T47D (cell line): ENCODE data around the gene ZNF772.
A peak's percentile ranks its signal among the peaks of the same experiment; 100 is the strongest.

Experiments used
- DNase-seq, 2 experiments: peaks; one replicate each; pipeline versions ENCODE4 v3.0.0 to v3.0.0-alpha.2; 2011 to 2012; ENCODE audit warnings: low read depth in 1 of 2, low spot score in 1 of 2
- JUND ChIP-seq: IDR thresholded peaks from 2 replicates; pipeline ENCODE4 v1.6.1; 2012; ENCODE audit warnings: low read depth
- in situ Hi-C: cut with HindIII; loops from 2 replicates; pipeline ENCODE4 v1.10.0; 2016; ENCODE audit warnings: low sequenced_read_pairs, low pct_unique_long_range_greater_than_20kb

ZNF772 gene

DNA sequence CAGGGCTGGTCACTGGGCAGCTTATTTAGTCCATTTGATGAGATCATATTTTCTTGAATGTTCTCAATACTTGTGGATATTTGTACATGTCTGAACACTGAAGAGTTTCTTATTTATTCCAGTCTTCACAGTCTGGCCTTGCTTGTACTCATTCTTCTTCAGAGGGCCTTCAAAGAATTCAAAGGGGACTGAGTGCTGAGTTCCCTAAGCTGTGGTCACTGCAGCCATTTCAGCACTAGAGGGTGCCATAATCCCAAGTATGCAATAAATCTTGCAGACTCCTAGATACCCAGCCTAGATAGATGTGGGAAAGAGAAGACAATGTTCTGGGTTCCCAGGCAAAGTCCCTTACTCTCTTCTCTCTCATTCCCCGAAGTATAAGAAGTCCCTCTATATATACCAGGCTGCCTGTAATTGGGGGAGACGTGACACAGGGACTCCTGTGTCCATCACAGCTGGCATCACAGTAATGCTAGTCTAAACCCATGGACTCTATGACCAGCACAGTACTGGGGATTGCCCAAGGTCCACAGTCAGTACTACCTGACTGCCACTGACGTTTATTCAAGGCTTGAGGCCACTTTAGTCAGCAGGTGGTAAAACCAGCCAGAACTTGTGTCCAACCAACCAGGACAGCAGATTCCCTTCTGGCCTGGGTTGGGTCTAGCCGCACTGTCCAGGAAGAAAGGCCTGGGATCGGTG lies 11.5 kb downstream of the ZNF772 start:
- TF ChIP-seq JUND, result no peak
- in situ Hi-C loops, result no loop called here
- DNase-seq, result peak; percentile 13 to 76

DNA sequence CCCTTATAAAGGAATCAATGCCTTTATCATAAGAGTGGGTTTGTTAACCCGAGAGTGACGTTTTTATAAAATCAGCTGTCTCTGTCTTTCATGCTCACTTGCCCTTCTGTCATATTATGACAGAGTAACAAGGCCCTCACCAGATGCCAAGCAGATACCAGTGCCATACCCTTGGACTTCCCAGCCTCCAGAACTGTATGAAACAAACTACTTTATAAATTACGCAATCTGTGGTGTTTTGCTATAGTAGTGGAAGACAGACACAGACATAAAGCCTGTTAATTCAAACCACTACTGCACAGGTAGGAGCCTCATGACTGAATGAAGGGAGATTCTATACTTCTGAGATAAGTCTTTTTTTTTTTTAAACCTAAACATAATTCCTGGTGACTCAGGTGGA lies 25.1 kb downstream of the ZNF772 start:
- no peak for TF ChIP-seq JUND
- no peak for DNase-seq
- in situ Hi-C loops, result no loop called here

DNA sequence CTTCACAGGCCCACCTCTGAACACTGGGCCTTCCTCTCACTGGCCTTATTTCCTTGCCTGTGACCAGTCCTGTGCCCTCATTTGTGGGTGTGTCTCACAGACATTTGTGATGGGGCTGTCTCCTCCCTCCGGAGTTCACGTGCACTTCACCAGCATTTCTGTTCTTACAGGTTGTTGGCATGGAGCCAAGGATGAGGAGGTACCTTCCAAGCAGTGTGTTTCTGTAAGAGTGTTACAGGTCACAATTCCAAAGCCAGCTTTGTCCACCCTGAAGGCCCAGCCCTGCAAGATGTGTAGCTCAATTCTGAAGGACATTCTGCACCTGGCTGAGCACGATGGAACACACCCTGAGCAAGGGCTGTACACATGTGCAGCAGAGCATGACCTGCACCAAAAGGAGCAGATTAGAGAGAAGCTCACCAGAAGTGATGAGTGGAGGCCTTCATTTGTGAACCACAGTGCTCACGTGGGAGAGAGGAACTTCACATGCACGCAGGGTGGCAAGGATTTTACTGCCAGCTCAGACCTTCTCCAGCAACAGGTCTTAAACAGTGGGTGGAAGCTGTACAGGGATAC lies 34.2 kb downstream of the ZNF772 start:
- in situ Hi-C loops, result no loop called here
- DNase-seq, result no peak
- TF ChIP-seq JUND, result no peak

GRCh38 chr19:57441979-57442752 lies 35.2 kb downstream of the ZNF772 start:
- DNase-seq, result no peak
- no peak for TF ChIP-seq JUND
- in situ Hi-C loops, result no loop called here

DNA sequence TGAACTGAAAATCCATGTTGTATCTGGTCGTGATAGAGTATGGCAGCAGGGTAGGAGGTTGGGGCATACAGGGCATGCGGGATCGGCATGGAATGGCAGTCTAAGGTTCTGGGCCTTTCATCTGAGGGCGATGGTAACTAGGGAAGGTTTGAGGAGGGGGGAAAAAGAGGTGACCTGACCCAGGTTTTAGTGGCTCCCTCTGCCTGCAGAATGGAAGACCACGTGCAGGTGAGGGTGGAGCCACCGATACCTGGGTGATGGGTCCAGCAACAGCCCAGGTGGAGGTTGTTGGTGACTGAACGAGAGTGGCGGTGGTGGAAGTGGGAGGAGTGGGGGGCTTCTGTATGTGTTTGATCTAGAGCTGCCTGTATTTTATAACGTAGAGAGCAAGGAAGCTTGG lies 38.4 kb downstream of the ZNF772 start:
- no peak for TF ChIP-seq JUND
- in situ Hi-C loops, result no loop called here
- no peak for DNase-seq

- TF ChIP-seq JUND, result no peak
- no peak for DNase-seq
- in situ Hi-C loops, result no loop called here
Observed at GRCh38 chr19:57437931-57438330, 39.4 kb downstream of the ZNF772 start.

DNA sequence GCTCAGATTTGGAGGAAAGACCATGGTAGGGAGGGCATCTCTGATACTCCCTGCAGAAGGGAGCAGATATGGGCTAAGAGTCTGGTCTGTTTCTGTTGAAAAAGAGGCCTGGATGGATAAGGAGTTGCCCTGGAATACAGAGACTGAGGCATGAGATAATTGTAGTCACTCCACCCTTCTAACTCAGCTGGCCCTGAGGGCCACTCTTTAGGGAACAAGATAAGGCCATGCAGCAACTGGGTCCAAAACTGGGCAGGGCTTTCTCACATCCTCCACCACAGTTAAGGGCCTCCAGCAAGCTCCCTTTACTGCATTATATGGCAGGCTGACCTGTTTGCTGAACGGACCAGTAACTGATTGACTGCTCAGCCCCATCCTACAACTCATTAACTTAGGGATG lies 40.9 kb downstream of the ZNF772 start:
- no peak for DNase-seq
- in situ Hi-C loops, result no loop called here
- no peak for TF ChIP-seq JUND

DNA sequence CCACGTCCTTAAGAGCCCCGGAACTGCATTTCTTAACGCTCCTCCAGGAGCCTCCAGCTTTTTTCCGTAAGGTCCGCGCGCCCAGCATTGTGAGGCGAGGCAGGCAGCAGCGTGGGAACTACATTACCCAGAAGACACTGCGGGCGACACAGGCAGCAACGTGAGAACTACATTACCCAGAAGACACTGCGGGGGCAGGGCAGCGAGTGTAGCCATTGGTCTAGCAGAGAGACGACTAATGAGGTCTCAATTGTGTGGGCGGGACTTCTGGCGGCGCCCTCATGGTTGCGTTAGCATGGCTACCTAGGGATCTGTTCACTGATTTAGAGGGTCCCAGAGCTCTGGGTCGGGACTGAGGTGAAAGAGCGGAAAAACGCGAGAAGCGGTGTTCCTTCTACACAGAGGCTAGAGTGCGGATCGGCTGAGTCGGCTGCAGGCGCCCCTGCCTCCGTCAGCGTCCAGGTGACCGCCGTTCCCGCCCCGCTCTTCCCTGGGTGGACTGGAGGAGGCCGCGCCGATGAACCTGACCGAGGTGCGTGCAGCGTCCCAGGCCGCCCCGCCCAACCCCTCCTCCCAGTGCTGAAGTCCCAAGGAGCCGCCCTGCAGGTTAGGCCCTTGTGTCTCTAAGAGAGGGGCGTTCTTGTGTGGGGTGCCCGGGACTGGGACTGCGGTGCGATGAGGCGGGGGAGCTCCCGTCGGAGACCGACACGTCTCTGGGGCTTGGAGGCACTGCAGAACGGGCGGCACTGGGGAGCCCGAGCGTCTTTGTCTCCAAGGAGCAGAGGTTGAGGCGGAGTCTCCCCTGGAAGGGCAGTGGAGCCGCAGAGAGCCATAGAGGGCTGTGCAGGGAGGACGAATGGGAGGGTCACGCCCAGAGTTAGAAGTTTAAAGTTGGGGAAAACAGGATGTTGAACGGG lies 42.0 kb downstream of the ZNF772 start, which contains the start of gene ZNF749:
TSS of gene ZNF749 (plus strand) at position 264 of the 917 bp plus-strand sequence. CDS start at position 518, 254 bp downstream.
- DNase-seq, result peak; percentile 86 to 97
- in situ Hi-C loops, result no loop called here
- no peak for TF ChIP-seq JUND

DNA sequence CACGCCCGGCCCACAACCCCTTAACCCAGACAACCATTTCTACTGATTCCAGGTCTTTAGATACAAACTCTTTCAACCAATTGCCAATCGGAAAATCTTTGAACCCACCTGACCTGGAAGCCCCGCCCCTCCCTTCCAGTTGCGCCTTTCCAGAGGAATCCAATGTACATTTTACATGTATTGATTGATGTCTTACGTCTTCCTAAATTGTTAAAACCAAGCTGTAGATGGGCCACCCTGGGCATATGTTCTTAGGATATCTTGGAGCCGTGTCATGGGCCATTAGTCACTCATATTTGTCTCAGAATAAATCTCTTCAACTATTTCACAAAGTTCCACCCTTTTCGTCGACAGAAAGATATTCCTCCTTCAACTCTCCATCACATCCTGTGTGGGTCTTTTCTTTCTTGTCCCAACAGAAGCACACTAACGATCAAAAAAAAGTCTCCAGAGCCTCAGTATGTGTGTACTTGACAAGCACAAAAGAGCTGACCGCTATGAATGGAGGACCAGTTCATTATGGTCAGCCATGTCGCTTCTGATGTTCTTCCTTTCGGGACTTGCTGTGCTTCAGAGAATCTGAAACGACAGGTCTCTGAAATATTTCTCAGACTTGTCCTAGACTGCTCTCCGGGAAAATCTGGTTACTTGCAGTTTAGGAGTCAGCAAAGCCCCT lies 42.8 kb downstream of the ZNF772 start:
- no peak for DNase-seq
- TF ChIP-seq JUND, result no peak

GRCh38 chr19:57421037-57421436 lies 56.3 kb downstream of the ZNF772 start:
- TF ChIP-seq JUND, result no peak
- no peak for DNase-seq
- in situ Hi-C loops, result no loop called here

More for the DNA sequence above, 42.8 kb downstream of the ZNF772 start:
- in situ Hi-C loops, result no loop called here

DNA sequence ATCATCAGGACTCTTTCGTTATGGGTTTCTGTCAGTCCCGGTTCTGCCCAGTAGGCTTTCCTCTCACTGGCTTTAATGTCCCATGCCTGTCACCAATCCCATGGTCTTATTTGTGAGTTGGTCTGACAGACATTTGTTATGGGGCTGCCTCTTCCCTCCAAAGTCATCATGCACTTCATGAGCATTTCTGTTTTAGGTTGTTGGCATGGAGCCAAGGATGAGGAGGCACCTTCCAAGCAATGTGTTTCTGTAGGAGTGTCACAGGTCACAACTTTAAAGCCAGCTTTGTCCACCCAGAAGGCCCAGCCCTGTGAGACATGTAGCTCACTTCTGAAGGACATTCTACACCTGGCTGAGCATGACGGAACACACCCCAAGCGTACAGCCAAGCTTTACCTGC lies 57.9 kb downstream of the ZNF772 start:
- DNase-seq, result no peak
- no peak for TF ChIP-seq JUND
- in situ Hi-C loops, result no loop called here
